ENCODE measurements around the gene NANOS2. TPM values are rescaled to one million over a fixed set of nuclear protein-coding genes. Genes with fewer than 3 reads are reported as not detected.

Gene NANOS2
- total RNA-seq, 1 donor from 2014 or later, result not detected

DNA sequence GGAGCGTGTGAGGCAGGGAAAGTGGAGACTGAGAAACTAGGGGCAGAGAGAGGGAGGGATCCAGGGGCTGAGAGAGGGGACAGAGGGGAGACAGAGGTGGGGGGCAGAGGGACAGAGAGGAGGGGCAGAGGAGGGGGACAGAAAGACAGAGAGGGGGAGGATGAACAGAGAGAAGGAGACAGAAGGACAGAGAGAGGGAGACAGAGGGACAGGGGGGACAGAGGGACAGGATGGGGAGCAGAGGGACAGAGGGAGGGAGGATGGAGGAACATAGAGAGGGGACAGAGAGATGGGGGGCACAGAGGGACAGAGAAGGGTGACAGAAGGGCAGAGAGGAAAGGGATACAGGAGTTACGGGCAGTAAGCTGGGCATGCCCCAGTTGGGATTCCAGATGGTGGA, 14.7 kb upstream of the NANOS2 start:
- no peak for DNase-seq (ENCODE audit: low read depth)

DNA sequence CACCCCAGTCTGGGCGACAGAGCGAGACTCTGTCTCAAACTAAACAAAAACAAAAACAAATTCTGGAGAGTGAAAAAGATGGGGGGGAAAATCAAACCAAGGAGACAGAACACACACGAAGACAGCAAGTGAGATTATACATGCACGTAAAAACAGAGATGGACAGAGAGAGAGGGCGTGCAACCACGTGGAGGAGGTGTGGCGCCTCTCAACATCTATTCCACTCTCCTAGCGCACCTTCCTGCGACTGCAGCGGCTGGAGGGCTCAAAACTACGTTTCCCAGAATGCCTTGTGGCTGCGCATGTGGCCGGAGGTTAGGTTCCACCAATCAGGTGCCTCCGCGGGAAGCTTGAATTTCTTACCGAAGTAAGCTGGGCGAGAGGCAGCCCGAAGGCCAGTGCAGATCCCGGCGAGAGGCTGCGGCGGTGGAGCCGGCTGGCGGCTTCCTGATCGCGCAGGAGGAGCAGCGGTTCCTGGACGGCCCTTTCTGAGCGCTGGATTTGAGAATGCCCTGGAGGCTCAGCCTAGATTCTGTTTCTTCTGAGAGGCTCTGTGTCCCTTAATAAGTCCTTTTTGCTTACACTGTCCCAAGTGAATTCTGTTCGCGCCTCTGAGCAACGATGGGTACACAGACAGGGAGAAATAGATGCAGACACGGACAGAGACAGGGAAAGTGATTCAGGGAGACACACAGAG, 13.1 kb upstream of the NANOS2 start:
- peak; percentile 86 for DNase-seq (ENCODE audit: low read depth)

DNA sequence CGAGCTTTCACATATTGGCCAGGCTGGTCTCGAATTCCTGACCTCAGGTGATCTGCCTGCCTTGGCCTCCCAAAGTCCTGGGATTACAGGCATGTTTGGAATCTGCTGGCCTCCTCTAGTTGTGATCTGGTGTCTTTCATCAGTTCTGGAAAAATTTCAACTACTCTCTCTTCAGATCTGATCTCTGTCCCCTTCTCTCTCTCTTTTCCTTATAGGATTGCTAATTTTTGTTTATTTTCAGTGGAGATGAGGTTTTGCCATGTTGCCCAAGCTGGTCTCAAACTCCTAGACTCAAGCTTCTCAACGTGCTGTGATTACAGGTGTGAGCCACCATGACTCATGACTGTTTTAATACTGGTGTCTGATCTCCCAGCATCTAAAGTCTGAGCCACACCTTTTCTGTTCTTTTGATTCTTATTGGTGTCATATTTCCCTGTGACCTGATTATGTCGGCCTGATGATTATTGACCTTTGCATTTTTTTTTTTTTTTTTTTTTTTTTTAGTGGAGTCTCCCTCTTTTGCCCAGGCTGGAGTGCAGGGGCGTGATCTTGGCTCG, 10.4 kb upstream of the NANOS2 start:
- DNase-seq (ENCODE audit: low read depth), result no peak

- no peak for DNase-seq (ENCODE audit: low read depth)
Observed at GRCh38 chr19:45922281-45922680, 7.7 kb upstream of the NANOS2 start.

- DNase-seq (ENCODE audit: low read depth), result no peak
Observed at GRCh38 chr19:45920458-45920857, 5.9 kb upstream of the NANOS2 start.

GRCh38 chr19:45919678-45920077, 5.1 kb upstream of the NANOS2 start:
- DNase-seq (ENCODE audit: low read depth), result no peak

- no peak for DNase-seq (ENCODE audit: low read depth)
Observed at GRCh38 chr19:45918721-45919120, 4.1 kb upstream of the NANOS2 start.

DNA sequence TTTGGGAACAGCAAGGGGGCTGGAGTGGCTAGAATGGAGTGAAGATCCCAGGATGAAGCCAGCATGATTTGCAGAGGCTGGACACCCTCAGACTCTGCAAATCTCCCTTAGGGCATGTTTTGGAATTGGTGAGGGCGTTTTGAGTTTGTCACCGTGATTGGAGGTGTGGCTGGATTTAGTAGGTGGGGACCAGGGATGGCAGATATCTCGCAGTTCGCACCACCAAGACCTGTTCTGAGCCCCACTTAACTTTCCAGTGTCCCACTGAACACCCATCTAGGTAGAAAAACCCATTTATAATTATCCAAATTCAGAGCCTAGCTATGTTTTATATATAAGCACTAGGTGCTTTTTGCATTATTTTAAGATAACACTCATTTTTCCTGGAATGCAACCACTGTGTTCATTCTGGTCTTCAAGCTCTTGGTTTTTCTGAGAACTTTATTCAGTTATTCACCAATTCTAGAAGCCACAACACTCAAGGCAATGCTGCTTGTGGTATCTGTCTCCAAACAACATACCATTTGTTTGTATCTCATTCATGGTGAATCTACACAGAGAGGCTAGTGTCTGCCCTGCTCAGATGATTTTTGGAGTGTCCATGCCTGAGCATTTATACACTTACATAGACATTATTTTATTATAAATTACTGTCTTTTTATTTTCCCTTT, 3.0 kb upstream of the NANOS2 start:
- no peak for DNase-seq (ENCODE audit: low read depth)

GRCh38 chr19:45911291-45911690, 3.3 kb downstream of the NANOS2 start:
- no peak for DNase-seq (ENCODE audit: low read depth)

DNA sequence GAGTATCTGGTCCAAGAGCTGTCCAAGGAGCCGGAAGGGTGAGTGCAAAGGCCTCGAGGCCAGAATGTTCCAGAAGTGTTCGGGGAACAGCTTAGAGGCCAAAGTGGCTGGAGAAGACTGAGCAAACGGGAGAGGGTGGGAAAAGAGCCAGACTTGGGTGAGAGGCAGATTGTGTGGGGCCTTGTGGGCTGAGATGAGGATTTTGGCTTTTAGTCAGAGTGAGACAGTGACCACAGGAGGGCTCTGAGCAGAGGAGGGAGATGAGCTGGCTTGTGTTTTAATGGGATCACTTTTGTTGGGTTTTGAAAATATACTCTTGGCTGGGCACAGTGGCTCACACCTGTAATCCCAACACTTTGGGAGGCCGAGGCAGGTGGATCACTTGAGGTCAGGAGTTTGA, 5.6 kb downstream of the NANOS2 start:
- no peak for DNase-seq (ENCODE audit: low read depth)

DNA sequence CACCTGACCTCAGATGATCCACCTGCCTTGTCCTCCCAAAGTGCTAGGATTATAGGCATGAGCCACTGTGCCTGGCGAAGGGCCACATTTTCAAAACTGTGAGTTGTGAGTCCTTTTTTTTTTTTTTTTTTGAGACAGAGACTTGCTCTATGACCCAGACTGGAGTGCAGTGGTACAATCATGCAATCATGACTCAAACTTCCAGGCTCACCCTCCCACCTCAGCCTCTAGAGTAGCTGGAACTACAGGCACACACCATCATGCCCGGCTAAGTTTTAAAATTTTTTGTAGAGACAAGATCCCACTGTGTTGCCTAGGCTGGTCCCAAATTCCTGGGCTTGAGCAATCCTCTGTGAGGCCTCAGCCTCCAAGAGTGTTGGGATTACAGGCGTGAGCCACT, 8.4 kb downstream of the NANOS2 start:
- peak; percentile 51 for DNase-seq (ENCODE audit: low read depth)

DNA sequence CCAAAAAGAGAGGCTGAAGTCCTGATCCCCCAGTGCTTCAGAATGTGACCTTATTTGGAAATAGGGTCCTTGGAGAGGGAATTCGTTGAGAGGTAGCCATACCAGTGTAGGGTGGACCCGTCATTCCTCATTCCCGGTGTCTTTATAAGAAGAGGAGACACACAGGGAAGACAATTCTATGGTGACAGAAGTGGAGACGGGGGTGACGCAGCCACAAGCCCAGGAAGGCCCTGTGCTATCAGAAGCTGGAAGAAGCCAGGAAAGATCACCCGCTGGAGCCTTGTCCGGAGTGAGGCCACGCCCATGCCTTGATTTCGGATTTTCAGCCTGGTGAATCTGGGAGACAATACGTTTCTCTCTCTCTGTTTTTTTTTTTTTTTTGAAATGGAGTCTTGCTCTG, 9.6 kb downstream of the NANOS2 start:
- DNase-seq (ENCODE audit: low read depth), result no peak

- DNase-seq (ENCODE audit: low read depth), result peak; percentile 89
Observed at GRCh38 chr19:45902651-45903625, 11.6 kb downstream of the NANOS2 start.

DNA sequence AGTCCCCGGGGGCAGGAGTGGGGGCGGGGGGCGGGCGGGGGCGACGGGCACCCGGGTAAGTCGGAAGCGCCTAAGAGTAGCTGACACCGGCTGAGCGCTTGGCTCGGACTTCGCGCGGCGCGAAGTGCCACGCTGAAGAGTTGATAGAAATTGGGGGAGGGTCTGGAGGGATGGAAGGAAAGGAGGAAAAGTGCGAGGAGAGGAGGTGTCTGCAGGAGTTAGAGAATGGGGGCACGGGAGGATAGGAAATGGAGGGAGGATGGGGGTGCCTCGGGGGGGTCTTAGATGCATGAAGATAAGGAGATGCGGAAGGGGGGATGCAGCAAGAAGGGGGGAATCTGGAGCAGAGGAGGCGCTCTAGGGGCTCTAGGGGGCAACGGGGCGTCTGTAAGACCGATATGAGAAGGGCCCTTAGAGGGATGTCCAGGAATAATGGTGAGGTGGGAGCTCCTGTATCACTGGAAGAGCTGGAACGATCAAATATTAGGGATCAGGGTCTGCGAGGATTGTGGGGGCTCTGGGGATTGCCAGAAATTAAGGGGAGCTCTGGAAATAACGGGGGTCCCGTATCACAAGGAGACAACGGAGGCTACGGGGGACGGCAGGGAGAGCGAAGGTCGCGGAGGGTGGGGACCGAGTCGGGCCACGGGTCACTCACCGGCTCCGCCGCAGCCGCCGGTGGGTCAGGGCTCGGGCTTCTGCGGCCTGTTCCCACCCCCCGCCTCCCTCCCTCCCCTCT, 12.5 kb downstream of the NANOS2 start, which contains the start of gene MYPOP:
TSS of gene MYPOP (minus strand) at position 702 of the 739 bp plus-strand sequence. CDS start 840 bp downstream, outside the sequence.
- no peak for DNase-seq (ENCODE audit: low read depth)

DNA sequence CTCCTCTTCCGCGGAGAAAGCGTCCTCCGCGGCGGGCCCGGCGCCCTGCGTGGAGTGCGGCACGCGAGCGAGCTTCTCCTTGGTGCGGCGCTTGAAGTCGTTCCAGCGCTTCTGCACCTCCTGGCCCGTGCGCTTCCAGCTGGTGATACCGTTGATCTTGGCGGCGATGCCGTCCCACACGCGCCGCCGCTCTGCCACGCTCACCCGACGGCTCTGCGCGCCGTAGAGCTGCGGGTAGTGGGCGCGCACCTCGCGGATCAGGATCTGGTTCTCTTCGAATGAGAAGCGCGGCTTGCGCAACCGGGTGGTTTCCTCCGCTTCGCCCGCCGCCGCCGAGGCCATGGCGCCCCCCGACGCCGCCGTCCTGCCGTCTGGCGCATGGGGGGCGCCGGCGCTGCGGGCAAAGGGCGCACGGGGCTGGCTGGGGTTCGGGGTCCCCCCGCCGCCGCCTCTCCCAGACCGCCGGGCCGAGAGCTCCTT, 13.1 kb downstream of the NANOS2 start:
- DNase-seq (ENCODE audit: low read depth), result no peak

DNA sequence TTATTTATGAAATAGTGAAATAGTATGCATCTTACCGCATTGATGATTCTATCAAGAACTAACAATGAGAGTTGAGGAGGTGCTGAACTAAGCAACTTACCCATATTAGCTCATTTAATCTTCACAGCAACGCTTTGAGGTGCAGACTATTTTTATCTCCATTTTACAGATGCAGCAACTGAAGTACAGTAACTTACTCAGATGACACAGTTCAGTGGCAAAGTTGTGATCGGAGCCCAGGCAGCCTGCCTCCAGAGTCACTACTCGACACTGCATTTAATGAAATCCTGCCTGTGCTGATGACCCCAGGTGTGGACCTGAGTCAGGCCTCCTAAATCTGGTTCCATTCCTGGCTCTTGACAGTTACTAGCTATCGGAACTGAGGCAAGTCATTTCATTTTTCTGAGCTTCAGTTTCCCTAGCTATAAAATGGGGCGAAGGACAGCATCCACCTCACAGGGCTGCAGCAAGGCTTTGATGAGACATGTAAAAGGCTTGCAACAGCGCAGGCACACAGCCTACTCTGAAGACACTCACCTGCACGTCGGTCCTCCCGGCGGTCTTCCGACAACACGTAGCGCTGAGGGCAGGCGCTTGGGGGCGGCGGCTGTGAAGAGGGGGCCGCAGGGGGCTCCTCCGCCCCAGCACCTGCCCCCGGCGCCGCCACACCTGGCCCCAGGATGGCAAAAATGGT, 13.7 kb downstream of the NANOS2 start:
- DNase-seq (ENCODE audit: low read depth), result no peak

DNA sequence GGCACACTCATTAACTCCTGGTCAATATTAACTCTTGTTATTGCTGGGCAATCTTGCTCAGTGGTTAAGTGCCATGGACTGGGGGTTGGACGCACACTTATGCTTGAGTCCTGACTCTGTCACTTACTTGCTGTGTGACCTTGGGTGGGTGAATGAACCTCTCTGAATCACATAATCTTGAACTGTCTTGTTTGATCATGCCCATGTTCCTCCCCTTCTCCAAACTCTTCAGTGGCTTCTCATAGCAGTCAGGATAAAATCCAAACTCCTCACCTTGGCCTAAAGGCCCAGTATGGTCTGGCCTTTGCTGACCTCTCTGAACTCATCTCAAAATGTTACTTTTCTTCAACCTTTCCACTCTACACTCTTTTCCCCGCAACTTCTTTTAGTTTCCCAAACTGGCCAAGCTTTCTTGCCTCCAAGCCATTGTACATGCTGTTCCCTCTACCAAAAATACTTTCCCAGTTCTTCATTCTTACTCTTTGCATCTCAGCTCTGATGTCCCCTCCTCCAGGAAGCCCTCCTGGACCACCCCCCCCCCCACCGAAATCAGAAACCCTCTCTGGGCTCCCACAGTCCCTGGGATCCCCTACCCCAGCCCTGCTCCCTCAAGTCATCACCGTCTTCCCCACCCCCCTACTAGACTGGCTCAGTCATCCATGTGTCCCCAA, 14.5 kb downstream of the NANOS2 start:
- DNase-seq (ENCODE audit: low read depth), result no peak

DNA sequence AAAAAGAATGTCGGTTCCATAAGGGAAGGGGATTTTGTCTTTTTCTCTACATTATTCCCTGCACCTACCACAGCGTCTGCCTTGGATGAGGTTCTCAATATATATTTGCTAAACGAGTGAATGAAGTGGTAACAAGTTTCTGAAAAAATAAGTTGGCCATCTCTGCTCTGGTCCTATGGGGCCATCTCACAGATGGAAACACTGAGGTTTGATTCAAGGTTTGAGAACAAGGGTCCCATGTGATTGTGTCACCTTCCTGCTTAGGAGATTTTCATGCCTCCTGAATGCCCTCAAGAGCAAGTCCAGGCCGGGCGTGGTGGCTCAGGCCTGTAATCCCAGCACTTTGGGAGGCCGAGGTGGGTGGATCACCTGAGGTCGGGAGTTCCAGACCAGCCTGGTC, 15.3 kb downstream of the NANOS2 start:
- no peak for DNase-seq (ENCODE audit: low read depth)

DNA sequence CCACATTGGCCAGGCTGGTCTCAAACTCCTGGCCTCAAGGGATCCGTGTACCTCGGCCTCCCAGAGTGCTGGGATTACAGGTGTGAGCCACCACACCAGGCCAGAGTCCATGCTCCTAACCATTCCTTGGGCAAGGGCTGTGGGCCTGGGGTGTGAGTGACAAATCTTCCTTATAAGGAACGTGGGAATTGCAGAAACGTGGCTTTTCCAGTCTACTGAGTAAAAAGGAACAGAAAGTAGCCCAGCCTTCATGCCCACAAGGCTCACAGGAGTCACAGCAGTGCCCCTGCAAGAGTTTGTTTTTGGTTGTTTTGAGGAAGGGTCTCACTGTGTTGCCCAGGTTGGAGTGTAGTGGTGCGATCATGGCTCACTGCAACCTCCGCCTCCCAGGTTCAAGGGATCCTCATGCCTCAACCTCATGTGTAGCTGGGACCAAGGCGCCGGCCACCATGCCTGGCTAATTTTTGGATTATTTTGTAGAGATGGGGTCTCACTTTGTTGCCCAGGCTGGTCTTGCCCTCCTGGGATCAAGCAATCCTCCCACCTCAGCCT, 17.2 kb downstream of the NANOS2 start:
- DNase-seq (ENCODE audit: low read depth), result no peak
